ENCODE data around the gene SPDYE17. TPM values are rescaled to one million over a fixed set of nuclear protein-coding genes. Genes with fewer than 3 reads are reported as not detected.

Gene SPDYE17
- total and polyA plus RNA-seq, 8 donors = not detected

Small RNA genes lying within 50 kb of the gene (small RNA-seq; reads per million reads assigned to genes)
- 0 reads per million in 4 donors for gene RF00019

Other genes with a start within 250 kb of the SPDYE17 start
- gene SPDYE18, start 30.2 kb upstream of the SPDYE17 start, total RNA-seq = 1 to 10 TPM in 1 of 5 donors, under 1 TPM in 1, not detected in 3; 0.55 to 1.8 TPM
- under 1 TPM in 2 of 3 donors, not detected in 1; 0.23 to 0.31 TPM for gene SPDYE18, start 30.2 kb upstream of the SPDYE17 start, polyA plus RNA-seq
- 100 to 1,000 TPM in 1 of 5 donors, 10 to 100 TPM in 4; 23.2 to 193 (median 37.5) TPM for gene CCDC146, start 90.3 kb upstream of the SPDYE17 start, total RNA-seq
- 10 to 100 TPM in 1 of 3 donors, 1 to 10 TPM in 2; 1.3 to 14.3 (median 5.3) TPM for gene CCDC146, start 90.3 kb upstream of the SPDYE17 start, polyA plus RNA-seq
- gene FGL2, start 167.5 kb upstream of the SPDYE17 start, total RNA-seq = 100 to 1,000 TPM in 1 of 5 donors, 10 to 100 TPM in 2, 1 to 10 TPM in 1, under 1 TPM in 1; 0.87 to 179 (median 31.7) TPM
- 10 to 100 TPM in 1 of 3 donors, 1 to 10 TPM in 2; 3.2 to 19.1 (median 7.5) TPM for gene FGL2, start 167.5 kb upstream of the SPDYE17 start, polyA plus RNA-seq